ENCODE results near the gene CHCHD5.

Gene CHCHD5

DNA sequence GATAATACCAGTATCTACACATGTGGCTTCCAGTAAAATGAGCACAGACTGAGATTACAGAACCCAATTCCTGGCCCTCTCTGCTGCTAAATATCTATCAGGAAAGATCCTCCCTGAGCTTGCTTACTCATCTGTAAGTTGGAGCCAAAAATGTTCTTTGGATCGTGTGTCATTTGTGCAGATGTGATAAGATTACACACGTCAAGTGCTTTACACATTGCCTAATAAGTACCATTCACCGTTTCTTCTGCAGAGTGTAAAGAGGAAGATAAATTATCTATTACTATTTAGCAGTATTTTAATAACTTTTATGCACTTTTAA lies 38.1 kb downstream of the CHCHD5 start:
- Histone ChIP-seq H3K79me2 (no peaks in the 10 kb centered on the region), H3K36me3 (ENCODE audit: control insufficient read depth, insufficient read depth, low read length) (no peaks in the 10 kb centered on the region), H3K27ac (no peak overlapping the region), H3K9me3 (ENCODE audit: control insufficient read depth, low read length) (no peaks in the 10 kb centered on the region), H3K4me2 (ENCODE audit: low read length) (peak overlapping the region; percentile 41), H2AFZ (no peak overlapping the region), H3K27me3 (ENCODE audit: control insufficient read depth, insufficient read depth, low read length) (no peaks in the 10 kb centered on the region), H3K9ac (no peak overlapping the region), H3K4me3 (ENCODE audit: low read depth, low read length) (no peak overlapping the region), H3K4me1 (no peaks in the 10 kb centered on the region)
- TF ChIP-seq, protein P1, sequence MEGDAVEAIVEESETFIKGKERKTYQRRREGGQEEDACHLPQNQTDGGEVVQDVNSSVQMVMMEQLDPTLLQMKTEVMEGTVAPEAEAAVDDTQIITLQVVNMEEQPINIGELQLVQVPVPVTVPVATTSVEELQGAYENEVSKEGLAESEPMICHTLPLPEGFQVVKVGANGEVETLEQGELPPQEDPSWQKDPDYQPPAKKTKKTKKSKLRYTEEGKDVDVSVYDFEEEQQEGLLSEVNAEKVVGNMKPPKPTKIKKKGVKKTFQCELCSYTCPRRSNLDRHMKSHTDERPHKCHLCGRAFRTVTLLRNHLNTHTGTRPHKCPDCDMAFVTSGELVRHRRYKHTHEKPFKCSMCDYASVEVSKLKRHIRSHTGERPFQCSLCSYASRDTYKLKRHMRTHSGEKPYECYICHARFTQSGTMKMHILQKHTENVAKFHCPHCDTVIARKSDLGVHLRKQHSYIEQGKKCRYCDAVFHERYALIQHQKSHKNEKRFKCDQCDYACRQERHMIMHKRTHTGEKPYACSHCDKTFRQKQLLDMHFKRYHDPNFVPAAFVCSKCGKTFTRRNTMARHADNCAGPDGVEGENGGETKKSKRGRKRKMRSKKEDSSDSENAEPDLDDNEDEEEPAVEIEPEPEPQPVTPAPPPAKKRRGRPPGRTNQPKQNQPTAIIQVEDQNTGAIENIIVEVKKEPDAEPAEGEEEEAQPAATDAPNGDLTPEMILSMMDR (IDR thresholded peaks at IDR 0.05) = no peak

DNA sequence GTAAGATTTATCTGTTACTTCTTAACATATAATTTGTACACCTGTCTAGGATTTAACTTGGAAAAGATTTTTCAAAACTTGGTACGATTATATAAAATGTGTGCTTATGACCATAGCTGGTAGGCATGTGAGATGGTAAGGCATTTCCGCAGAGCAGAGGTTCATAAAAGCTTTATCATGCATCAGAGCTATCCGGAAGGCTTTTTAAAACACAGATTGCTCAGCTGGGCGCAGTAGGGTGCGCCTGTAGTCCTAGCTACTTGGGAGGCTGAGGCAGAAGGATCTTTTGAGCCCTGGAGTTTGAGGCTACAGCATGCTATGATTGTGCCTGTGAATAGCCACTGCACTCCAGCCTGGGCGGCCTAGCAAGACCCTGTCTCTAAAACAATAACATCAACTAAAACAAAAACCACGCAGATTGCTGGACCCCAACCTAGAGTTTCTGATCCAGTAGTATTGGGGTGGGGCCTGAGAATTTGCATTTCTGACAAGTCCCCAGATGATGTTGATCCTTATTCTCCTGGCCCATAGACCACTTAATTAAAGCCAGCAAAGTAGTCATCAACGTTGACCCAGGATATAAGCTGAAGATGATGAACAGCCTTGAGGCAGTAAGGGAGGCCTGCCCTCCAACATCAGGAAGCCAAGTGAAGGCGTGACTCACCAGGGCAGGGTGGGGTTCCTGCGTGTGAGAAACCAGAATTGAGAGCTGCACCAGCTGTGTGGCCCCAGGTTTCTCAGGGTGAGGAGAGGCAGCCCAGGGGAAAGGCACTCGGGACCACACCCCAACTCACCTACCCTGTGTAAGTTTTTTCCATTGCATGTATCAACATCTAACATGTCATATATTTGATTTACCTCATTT lies 39.7 kb downstream of the CHCHD5 start:
- Histone ChIP-seq H3K27me3 (ENCODE audit: control insufficient read depth, insufficient read depth, low read length) (no peaks in the 10 kb centered on the region), H3K9ac (no peak overlapping the region), H3K4me2 (ENCODE audit: low read length) (no peak overlapping the region), H3K4me3 (ENCODE audit: low read depth, low read length) (no peak overlapping the region), H3K4me1 (no peaks in the 10 kb centered on the region), H2AFZ (no peak overlapping the region), H3K9me3 (ENCODE audit: control insufficient read depth, low read length) (no peaks in the 10 kb centered on the region), H3K36me3 (ENCODE audit: control insufficient read depth, insufficient read depth, low read length) (no peaks in the 10 kb centered on the region), H3K79me2 (no peaks in the 10 kb centered on the region), H3K27ac (no peak overlapping the region)
- TF ChIP-seq, protein P1 (IDR thresholded peaks at IDR 0.05) = no peak

DNA sequence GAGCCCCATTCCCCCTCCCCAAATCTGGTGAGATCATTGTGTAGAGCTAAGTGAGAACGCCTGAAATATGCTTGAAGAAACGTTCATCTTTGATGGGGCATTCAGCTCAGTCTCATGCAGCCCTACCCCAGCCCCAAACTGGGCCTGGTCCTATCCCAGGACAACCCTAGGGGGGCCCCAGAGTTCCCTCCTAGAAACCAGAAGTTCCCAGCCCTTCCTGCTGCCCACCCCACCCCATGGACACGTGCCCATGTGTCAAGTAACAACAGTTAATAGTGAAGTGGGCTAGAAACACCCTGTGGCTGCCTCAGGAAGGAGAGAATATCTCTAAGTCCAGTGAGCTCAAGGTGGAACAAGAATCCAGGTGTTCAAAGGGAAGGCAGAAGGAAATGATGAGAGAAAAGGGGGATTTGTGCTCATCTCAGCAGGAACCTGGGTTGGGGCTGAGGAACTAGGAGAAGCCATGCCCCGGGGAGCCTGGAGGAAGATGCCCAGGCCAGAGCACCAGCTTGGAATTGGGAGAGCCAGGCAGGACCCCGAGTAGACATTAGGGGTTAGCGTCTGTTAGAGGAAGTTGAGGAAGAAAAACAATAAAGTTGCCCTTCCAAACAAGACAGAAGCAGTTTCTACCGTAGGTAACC lies 41.2 kb downstream of the CHCHD5 start:
- Histone ChIP-seq H3K27ac (no peak overlapping the region), H3K9ac (no peak overlapping the region)

DNA sequence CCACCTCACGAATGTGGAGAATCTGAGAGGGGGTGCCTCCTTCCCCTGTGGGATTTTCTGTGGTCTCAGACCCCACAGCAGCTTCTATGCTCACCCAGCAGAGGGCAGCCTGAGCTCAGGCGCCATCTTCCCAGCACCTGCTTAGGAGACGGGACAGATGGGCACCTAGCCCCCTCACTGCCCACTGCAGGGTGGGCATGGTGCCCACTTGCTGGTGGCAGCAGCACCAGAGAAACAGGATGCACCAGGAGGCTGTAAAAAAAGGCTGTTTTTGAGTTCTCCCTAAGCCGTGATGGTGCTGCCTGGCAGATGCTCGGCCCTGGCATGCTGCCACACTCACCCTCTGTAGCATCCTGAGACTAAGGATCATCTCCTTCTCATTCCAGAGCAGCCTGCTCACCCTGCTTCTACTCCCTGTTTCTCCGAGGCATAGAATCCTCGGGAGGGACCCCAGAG lies 42.2 kb downstream of the CHCHD5 start:
- Histone ChIP-seq H3K27ac (peak overlapping the region; percentile 25), H3K4me3 (ENCODE audit: low read depth, low read length) (no peak overlapping the region), H3K4me2 (ENCODE audit: low read length) (peak overlapping the region; percentile 24), H3K36me3 (ENCODE audit: control insufficient read depth, insufficient read depth, low read length) (no peaks in the 10 kb centered on the region), H3K4me1 (no peaks in the 10 kb centered on the region), H3K9me3 (ENCODE audit: control insufficient read depth, low read length) (no peaks in the 10 kb centered on the region), H3K9ac (no peak overlapping the region), H3K79me2 (no peaks in the 10 kb centered on the region), H3K27me3 (ENCODE audit: control insufficient read depth, insufficient read depth, low read length) (no peaks in the 10 kb centered on the region), H2AFZ (peak overlapping the region; percentile 74)
- TF ChIP-seq, protein P1 (IDR thresholded peaks at IDR 0.05) = peak; percentile 89

More for the DNA sequence above, 41.2 kb downstream of the CHCHD5 start:
- H3K27me3 ChIP-seq (ENCODE audit: control insufficient read depth, insufficient read depth, low read length) = no peaks in the 10 kb centered on the region
- H3K4me3 ChIP-seq (ENCODE audit: low read depth, low read length) = no peak overlapping the region
- TF ChIP-seq, protein P1 (IDR thresholded peaks at IDR 0.05) = no peak
- H3K79me2 ChIP-seq = no peaks in the 10 kb centered on the region
- H2AFZ ChIP-seq = no peak overlapping the region
- no peaks in the 10 kb centered on the region for H3K9me3 ChIP-seq (ENCODE audit: control insufficient read depth, low read length)
- H3K4me2 ChIP-seq (ENCODE audit: low read length) = no peak overlapping the region
- H3K36me3 ChIP-seq (ENCODE audit: control insufficient read depth, insufficient read depth, low read length) = no peaks in the 10 kb centered on the region
- H3K4me1 ChIP-seq = no peaks in the 10 kb centered on the region

Data from parathyroid adenoma (tissue), 2 donors.